ENCODE measurements around the gene SPOCK1. TPM values are rescaled to one million over a fixed set of nuclear protein-coding genes. Genes with fewer than 3 reads are reported as not detected.

Gene SPOCK1
- total RNA-seq, 1 donor from 2014 or later = 28.6 TPM

DNA sequence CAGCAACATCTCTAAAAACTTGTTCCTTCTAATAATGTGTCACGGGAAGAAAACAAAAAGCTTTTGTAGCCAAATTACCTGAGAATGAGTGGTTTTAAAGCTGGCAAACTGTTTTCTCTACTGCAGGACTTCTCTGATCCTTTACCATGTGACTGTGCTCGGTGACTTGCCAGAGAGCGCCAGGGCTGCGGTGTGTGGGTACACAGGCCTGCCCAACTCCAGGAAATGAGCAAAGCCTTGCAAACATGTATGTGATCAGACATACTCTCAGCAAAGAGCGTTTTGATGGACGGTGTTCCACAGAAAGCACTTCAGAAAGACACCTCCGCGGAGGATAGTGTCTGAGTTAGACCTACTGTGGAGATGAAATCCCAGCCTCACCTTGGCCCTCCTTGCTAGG is 157.3 kb downstream of the SPOCK1 start:
- H3K9me3 ChIP-seq (replicated peaks) = no peaks in the 10 kb centered on the region
- H3K27me3 ChIP-seq (ENCODE audit: low read depth) = peaks cover 28% of the 10 kb centered on the region
- TF ChIP-seq, protein P1, sequence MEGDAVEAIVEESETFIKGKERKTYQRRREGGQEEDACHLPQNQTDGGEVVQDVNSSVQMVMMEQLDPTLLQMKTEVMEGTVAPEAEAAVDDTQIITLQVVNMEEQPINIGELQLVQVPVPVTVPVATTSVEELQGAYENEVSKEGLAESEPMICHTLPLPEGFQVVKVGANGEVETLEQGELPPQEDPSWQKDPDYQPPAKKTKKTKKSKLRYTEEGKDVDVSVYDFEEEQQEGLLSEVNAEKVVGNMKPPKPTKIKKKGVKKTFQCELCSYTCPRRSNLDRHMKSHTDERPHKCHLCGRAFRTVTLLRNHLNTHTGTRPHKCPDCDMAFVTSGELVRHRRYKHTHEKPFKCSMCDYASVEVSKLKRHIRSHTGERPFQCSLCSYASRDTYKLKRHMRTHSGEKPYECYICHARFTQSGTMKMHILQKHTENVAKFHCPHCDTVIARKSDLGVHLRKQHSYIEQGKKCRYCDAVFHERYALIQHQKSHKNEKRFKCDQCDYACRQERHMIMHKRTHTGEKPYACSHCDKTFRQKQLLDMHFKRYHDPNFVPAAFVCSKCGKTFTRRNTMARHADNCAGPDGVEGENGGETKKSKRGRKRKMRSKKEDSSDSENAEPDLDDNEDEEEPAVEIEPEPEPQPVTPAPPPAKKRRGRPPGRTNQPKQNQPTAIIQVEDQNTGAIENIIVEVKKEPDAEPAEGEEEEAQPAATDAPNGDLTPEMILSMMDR (IDR thresholded peaks at IDR 0.05; ENCODE audit: borderline replicate concordance) = no peak
- intact Hi-C loops (cut with micrococcal nuclease) = no loop called here
- peaks cover 22% of the 10 kb centered on the region for H3K4me1 ChIP-seq
- no peak overlapping the region for H3K4me3 ChIP-seq
- no peak overlapping the region for H3K27ac ChIP-seq (replicated peaks)
- H3K36me3 ChIP-seq = no peaks in the 10 kb centered on the region
- DNase-seq = no peak

DNA sequence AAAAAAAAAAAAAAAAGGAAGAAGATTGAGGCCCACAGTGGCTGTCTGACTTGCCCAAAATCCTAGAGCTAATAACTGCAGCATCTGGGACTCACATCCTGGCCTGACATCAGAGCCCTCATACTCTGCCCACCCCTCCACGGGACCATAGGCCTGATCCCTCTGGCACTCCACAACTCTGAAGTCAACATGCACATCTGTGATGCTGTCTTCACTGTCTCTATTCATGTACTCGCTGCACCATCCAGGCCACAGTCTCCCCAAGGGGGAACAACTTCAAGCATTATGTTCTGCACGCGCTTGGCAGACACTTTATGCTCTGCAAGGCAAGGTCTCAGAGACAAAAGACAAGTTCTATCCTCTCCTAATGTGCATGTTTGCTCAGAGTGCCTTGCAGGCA is 158.2 kb downstream of the SPOCK1 start:
- Histone ChIP-seq H3K27me3 (ENCODE audit: low read depth) (peaks cover 34% of the 10 kb centered on the region), H3K27ac (replicated peaks) (no peak overlapping the region), H3K4me3 (no peak overlapping the region), H3K36me3 (no peaks in the 10 kb centered on the region), H3K9me3 (replicated peaks) (no peaks in the 10 kb centered on the region), H3K4me1 (peaks cover 22% of the 10 kb centered on the region)
- intact Hi-C loops (cut with micrococcal nuclease) = no loop called here
- TF ChIP-seq, protein P1 (IDR thresholded peaks at IDR 0.05; ENCODE audit: borderline replicate concordance) = no peak
- DNase-seq = no peak

DNA sequence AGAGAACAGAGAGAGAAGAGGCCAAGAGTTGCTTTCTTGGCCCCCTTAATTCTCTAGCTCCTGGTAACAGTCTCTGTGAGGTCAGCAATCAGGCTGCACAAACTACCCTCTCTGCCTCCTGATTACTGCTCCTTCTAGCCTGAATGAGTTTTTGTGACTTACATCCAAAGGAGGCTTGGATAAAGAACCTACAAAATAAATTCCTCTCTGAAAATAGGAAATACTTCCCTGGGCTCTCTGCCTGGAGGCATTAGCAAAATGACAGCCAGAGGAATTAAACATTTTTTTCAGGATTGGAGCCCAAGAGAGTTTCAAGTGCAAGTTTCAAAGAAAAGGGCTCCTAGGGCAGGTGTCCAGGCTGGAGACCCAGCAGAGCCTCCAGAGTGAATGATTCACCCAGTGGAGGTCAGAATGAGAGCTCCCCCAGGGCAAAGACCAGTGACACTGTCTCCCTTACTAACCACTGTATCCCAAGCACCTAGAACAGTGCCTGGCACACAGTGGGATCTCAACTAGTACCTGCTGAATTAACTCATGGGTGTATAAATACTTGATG is 162.5 kb downstream of the SPOCK1 start:
- no peaks in the 10 kb centered on the region for H3K36me3 ChIP-seq
- TF ChIP-seq, protein P1 (IDR thresholded peaks at IDR 0.05; ENCODE audit: borderline replicate concordance) = no peak
- peaks cover 27% of the 10 kb centered on the region for H3K27me3 ChIP-seq (ENCODE audit: low read depth)
- intact Hi-C loops (cut with micrococcal nuclease) = no loop called here
- H3K9me3 ChIP-seq (replicated peaks) = no peaks in the 10 kb centered on the region
- no peak overlapping the region for H3K4me3 ChIP-seq
- H3K27ac ChIP-seq (replicated peaks) = no peak overlapping the region
- H3K4me1 ChIP-seq = peaks cover 11% of the 10 kb centered on the region
- DNase-seq = no peak

DNA sequence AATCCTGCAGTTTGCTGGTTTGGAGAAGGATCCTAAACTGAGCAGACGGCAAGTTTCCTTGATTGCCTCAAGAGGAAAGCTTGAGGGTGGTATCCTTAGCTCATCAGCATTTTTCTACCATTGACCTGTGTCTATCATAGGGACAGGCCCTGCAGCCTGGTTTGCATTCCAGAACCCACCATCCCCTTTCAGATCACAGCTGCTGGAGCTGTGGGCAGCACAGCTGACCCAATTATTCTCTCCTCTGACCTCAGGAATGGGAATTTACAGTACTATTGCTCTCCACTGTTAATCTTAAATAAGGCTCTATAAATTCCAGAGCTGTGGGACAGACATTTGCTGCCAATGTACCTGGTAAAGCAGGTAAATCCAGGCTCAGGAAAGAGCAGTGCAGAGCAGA is 163.0 kb downstream of the SPOCK1 start:
- Histone ChIP-seq H3K27me3 (ENCODE audit: low read depth) (peaks cover 26% of the 10 kb centered on the region), H3K27ac (replicated peaks) (no peak overlapping the region), H3K4me1 (peaks cover 11% of the 10 kb centered on the region), H3K36me3 (no peaks in the 10 kb centered on the region), H3K9me3 (replicated peaks) (no peaks in the 10 kb centered on the region), H3K4me3 (no peak overlapping the region)
- DNase-seq = no peak
- intact Hi-C loops (cut with micrococcal nuclease) = no loop called here
- TF ChIP-seq, protein P1 (IDR thresholded peaks at IDR 0.05; ENCODE audit: borderline replicate concordance) = no peak

DNA sequence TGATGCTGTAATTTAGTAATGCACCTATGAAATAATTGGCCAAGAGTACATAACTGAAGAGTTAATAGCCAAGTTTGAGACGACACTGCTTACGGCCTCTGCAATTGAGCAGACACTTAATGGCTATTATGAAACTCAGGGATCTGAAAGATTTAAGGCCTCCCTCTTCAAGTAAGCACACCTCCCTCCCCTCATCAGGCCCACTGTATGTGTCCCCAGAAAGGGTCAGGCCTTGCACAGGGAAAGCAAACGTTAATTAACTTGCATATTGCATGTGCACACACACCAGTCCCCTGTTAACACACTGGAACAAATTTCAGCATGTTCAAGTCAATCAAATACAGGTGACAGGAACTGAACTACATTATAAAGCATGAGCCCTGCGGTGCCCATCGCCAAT is 163.6 kb downstream of the SPOCK1 start:
- H3K36me3 ChIP-seq = no peaks in the 10 kb centered on the region
- H3K4me1 ChIP-seq = peaks cover 11% of the 10 kb centered on the region
- H3K27ac ChIP-seq (replicated peaks) = no peak overlapping the region
- H3K27me3 ChIP-seq (ENCODE audit: low read depth) = peaks cover 26% of the 10 kb centered on the region
- no peak overlapping the region for H3K4me3 ChIP-seq
- intact Hi-C loops (cut with micrococcal nuclease) = no loop called here
- H3K9me3 ChIP-seq (replicated peaks) = no peaks in the 10 kb centered on the region
- DNase-seq = no peak
- TF ChIP-seq, protein P1 (IDR thresholded peaks at IDR 0.05; ENCODE audit: borderline replicate concordance) = no peak

All from left ventricle myocardium inferior (tissue), 1 donor.